GM18505 (cell line): ENCODE results near the gene AP3S1.
"Not testable (repeated sequence)": the region's sequence is repeated elsewhere in the genome, so short reads cannot be mapped to it uniquely, and the experiment has no call there.

Experiments used
- ATAC-seq: cut with Tn5 transposase; IDR thresholded peaks from one replicate; pipeline ENCODE4 v1.9.1; 2021; ENCODE audit not compliant: unreplicated experiment
- POLR2A ChIP-seq: IDR thresholded peaks from 4 replicates; pipeline ENCODE4 v1.6.1; 2011; ENCODE audit warnings: borderline replicate concordance; ENCODE audit not compliant: insufficient read depth, insufficient read length; ENCODE audit errors: extremely low read depth

The AP3S1 gene

GRCh38 chr5:115813719-115814118 lies 28.0 kb upstream of the AP3S1 start:
- ATAC-seq, result no peak
- TF ChIP-seq POLR2A, result no peak

GRCh38 chr5:115815006-115815692 lies 26.6 kb upstream of the AP3S1 start:
- TF ChIP-seq POLR2A, result no peak

GRCh38 chr5:115815693-115816225 lies 26.0 kb upstream of the AP3S1 start:
- no peak for TF ChIP-seq POLR2A
- ATAC-seq, result peak; percentile 22

More at GRCh38 chr5:115815006-115815692, 26.6 kb upstream of the AP3S1 start:
- no peak for ATAC-seq

- TF ChIP-seq POLR2A, result no peak
- ATAC-seq, result peak; percentile 61
These were observed 25.3 kb upstream of the AP3S1 start, which contains the start of gene CDO1 for GRCh38 chr5:115816226-115817081. Gene CDO1, minus strand, starts transcription at chr5:115816659. Its CDS starts 262 bp downstream, at chr5:115816397.

- ATAC-seq, result no peak
- no peak for TF ChIP-seq POLR2A
These were observed 24.3 kb upstream of the AP3S1 start for GRCh38 chr5:115817386-115817785.

GRCh38 chr5:115818821-115819220 lies 22.9 kb upstream of the AP3S1 start:
- ATAC-seq, result no peak
- no peak for TF ChIP-seq POLR2A

- TF ChIP-seq POLR2A, result no peak
- ATAC-seq, result no peak
These were observed 20.9 kb upstream of the AP3S1 start for GRCh38 chr5:115820846-115821245.

GRCh38 chr5:115824983-115825382 lies 16.8 kb upstream of the AP3S1 start:
- not testable (repeated sequence) for ATAC-seq

GRCh38 chr5:115825948-115826347 lies 15.8 kb upstream of the AP3S1 start:
- no peak for ATAC-seq

GRCh38 chr5:115829913-115830312 lies 11.8 kb upstream of the AP3S1 start:
- no peak for TF ChIP-seq POLR2A
- no peak for ATAC-seq

More at GRCh38 chr5:115825948-115826347, 15.8 kb upstream of the AP3S1 start:
- no peak for TF ChIP-seq POLR2A

GRCh38 chr5:115831163-115831768 lies 10.5 kb upstream of the AP3S1 start:
- TF ChIP-seq POLR2A, result no peak
- peak; percentile 68 for ATAC-seq

GRCh38 chr5:115835481-115835880 lies 6.3 kb upstream of the AP3S1 start:
- TF ChIP-seq POLR2A, result no peak

GRCh38 chr5:115838885-115839518 lies 2.7 kb upstream of the AP3S1 start:
- no peak for TF ChIP-seq POLR2A
- ATAC-seq, result no peak

More at GRCh38 chr5:115835481-115835880, 6.3 kb upstream of the AP3S1 start:
- ATAC-seq, result no peak

GRCh38 chr5:115840873-115841272 lies 862 bp upstream of the AP3S1 start:
- no peak for TF ChIP-seq POLR2A
- ATAC-seq, result no peak
